ENCODE measurements around the gene CLEC18A.

Gene CLEC18A

GRCh38 chr16:69932691-69933392 is 18.3 kb upstream of the CLEC18A start:
- peaks cover 26% of the 10 kb centered on the region for H3K36me3 ChIP-seq (ENCODE audit: insufficient read depth, low read length)
- no peak overlapping the region for H3K4me2 ChIP-seq (ENCODE audit: low read length)
- no peaks in the 10 kb centered on the region for H4K20me1 ChIP-seq (ENCODE audit: insufficient read depth, low read length)
- no peaks in the 10 kb centered on the region for H3K9me3 ChIP-seq (ENCODE audit: low read length)
- H3K27me3 ChIP-seq (ENCODE audit: insufficient read depth, low read length), result no peaks in the 10 kb centered on the region
- H3K27ac ChIP-seq (ENCODE audit: low read depth, low read length, poor library complexity, severe bottlenecking), result no peak overlapping the region
- no peaks in the 10 kb centered on the region for H3K4me1 ChIP-seq (ENCODE audit: insufficient read depth, low read length, severe bottlenecking)
- no peak overlapping the region for H3K4me3 ChIP-seq (ENCODE audit: low read depth, low read length, poor library complexity, severe bottlenecking)
- no peaks in the 10 kb centered on the region for H3F3A ChIP-seq (ENCODE audit: insufficient read depth, low read length)
- H2AFZ ChIP-seq (ENCODE audit: low read length), result no peak overlapping the region
- H3K9me2 ChIP-seq (ENCODE audit: low read depth, low read length), result no peaks in the 10 kb centered on the region
- no peaks in the 10 kb centered on the region for H3K79me2 ChIP-seq (ENCODE audit: insufficient read depth, low read length)
- TF ChIP-seq, protein P1, sequence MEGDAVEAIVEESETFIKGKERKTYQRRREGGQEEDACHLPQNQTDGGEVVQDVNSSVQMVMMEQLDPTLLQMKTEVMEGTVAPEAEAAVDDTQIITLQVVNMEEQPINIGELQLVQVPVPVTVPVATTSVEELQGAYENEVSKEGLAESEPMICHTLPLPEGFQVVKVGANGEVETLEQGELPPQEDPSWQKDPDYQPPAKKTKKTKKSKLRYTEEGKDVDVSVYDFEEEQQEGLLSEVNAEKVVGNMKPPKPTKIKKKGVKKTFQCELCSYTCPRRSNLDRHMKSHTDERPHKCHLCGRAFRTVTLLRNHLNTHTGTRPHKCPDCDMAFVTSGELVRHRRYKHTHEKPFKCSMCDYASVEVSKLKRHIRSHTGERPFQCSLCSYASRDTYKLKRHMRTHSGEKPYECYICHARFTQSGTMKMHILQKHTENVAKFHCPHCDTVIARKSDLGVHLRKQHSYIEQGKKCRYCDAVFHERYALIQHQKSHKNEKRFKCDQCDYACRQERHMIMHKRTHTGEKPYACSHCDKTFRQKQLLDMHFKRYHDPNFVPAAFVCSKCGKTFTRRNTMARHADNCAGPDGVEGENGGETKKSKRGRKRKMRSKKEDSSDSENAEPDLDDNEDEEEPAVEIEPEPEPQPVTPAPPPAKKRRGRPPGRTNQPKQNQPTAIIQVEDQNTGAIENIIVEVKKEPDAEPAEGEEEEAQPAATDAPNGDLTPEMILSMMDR (IDR thresholded peaks at IDR 0.05; ENCODE audit: low read length), result no peak
- no peak for TF ChIP-seq EZH2 (IDR thresholded peaks at IDR 0.05; ENCODE audit: borderline replicate concordance, low read length)
- no peak overlapping the region for H3K9ac ChIP-seq (ENCODE audit: low read length)

- H2AFZ ChIP-seq (ENCODE audit: low read length), result no peak overlapping the region
- no peaks in the 10 kb centered on the region for H3K27me3 ChIP-seq (ENCODE audit: insufficient read depth, low read length)
- H3K9me3 ChIP-seq (ENCODE audit: low read length), result no peaks in the 10 kb centered on the region
- no peak overlapping the region for H3K9ac ChIP-seq (ENCODE audit: low read length)
- H3K9me2 ChIP-seq (ENCODE audit: low read depth, low read length), result no peaks in the 10 kb centered on the region
- no peaks in the 10 kb centered on the region for H3K4me1 ChIP-seq (ENCODE audit: insufficient read depth, low read length, severe bottlenecking)
- H3K36me3 ChIP-seq (ENCODE audit: insufficient read depth, low read length), result peaks cover 35% of the 10 kb centered on the region
- no peak overlapping the region for H3K4me2 ChIP-seq (ENCODE audit: low read length)
- H3K4me3 ChIP-seq (ENCODE audit: low read depth, low read length, poor library complexity, severe bottlenecking), result no peak overlapping the region
- H3K27ac ChIP-seq (ENCODE audit: low read depth, low read length, poor library complexity, severe bottlenecking), result no peak overlapping the region
- H4K20me1 ChIP-seq (ENCODE audit: insufficient read depth, low read length), result no peaks in the 10 kb centered on the region
- H3K79me2 ChIP-seq (ENCODE audit: insufficient read depth, low read length), result no peaks in the 10 kb centered on the region
- H3F3A ChIP-seq (ENCODE audit: insufficient read depth, low read length), result no peaks in the 10 kb centered on the region
- no peak for TF ChIP-seq EZH2 (IDR thresholded peaks at IDR 0.05; ENCODE audit: borderline replicate concordance, low read length)
- TF ChIP-seq, protein P1 (IDR thresholded peaks at IDR 0.05; ENCODE audit: low read length), result no peak
These were observed 17.1 kb upstream of the CLEC18A start for GRCh38 chr16:69934044-69934443.

- H3F3A ChIP-seq (ENCODE audit: insufficient read depth, low read length), result no peaks in the 10 kb centered on the region
- no peaks in the 10 kb centered on the region for H3K79me2 ChIP-seq (ENCODE audit: insufficient read depth, low read length)
- no peaks in the 10 kb centered on the region for H3K9me2 ChIP-seq (ENCODE audit: low read depth, low read length)
- no peak overlapping the region for H3K27ac ChIP-seq (ENCODE audit: low read depth, low read length, poor library complexity, severe bottlenecking)
- no peaks in the 10 kb centered on the region for H3K27me3 ChIP-seq (ENCODE audit: insufficient read depth, low read length)
- no peak overlapping the region for H3K4me3 ChIP-seq (ENCODE audit: low read depth, low read length, poor library complexity, severe bottlenecking)
- peaks cover 35% of the 10 kb centered on the region for H3K36me3 ChIP-seq (ENCODE audit: insufficient read depth, low read length)
- no peak overlapping the region for H3K9ac ChIP-seq (ENCODE audit: low read length)
- TF ChIP-seq, protein P1 (IDR thresholded peaks at IDR 0.05; ENCODE audit: low read length), result no peak
- TF ChIP-seq EZH2 (IDR thresholded peaks at IDR 0.05; ENCODE audit: borderline replicate concordance, low read length), result no peak
- no peaks in the 10 kb centered on the region for H4K20me1 ChIP-seq (ENCODE audit: insufficient read depth, low read length)
- H3K4me2 ChIP-seq (ENCODE audit: low read length), result no peak overlapping the region
- no peaks in the 10 kb centered on the region for H3K9me3 ChIP-seq (ENCODE audit: low read length)
- H3K4me1 ChIP-seq (ENCODE audit: insufficient read depth, low read length, severe bottlenecking), result no peaks in the 10 kb centered on the region
- no peak overlapping the region for H2AFZ ChIP-seq (ENCODE audit: low read length)
These were observed 16.4 kb upstream of the CLEC18A start for GRCh38 chr16:69934751-69935150.
